Measurements from ENCODE around the gene HMGCR.

Gene HMGCR

GRCh38 chr5:75368391-75368790, 31.4 kb downstream of the HMGCR start:
- TF ChIP-seq CTCF (IDR thresholded peaks at IDR 0.05; ENCODE audit: low read depth, low read length, poor library complexity, severe bottlenecking) = no peak
- no peak for TF ChIP-seq EZH2phosphoT487 (IDR thresholded peaks at IDR 0.05; ENCODE audit: borderline replicate concordance, low read length)
- Histone ChIP-seq H3K27ac (ENCODE audit: low read depth, low read length) (no peak overlapping the region), H3K9me3 (ENCODE audit: control insufficient read depth, insufficient read depth, low read length) (no peaks in the 10 kb centered on the region), H3F3A (ENCODE audit: control insufficient read depth, insufficient read depth) (peaks cover 12% of the 10 kb centered on the region; the same call in 1 of the 2 replicates), H3K4me3 (ENCODE audit: low read length) (no peak overlapping the region), H3K79me2 (ENCODE audit: control insufficient read depth, low read length) (no peaks in the 10 kb centered on the region), H3K9me2 (replicated peaks; ENCODE audit: control insufficient read depth, low read length) (no peaks in the 10 kb centered on the region), H3K36me3 (ENCODE audit: control insufficient read depth, low read length) (peaks cover 4% of the 10 kb centered on the region), H4K20me1 (ENCODE audit: control insufficient read depth, insufficient read depth, low read depth, low read length) (no peaks in the 10 kb centered on the region), H3K4me1 (ENCODE audit: control insufficient read depth, low read length) (no peaks in the 10 kb centered on the region), H3K27me3 (ENCODE audit: control insufficient read depth, low read length) (no peaks in the 10 kb centered on the region), H3K4me2 (ENCODE audit: low read length) (no peak overlapping the region)

GRCh38 chr5:75373862-75374261, 36.8 kb downstream of the HMGCR start:
- Histone ChIP-seq H3K79me2 (ENCODE audit: control insufficient read depth, low read length) (no peaks in the 10 kb centered on the region), H4K20me1 (ENCODE audit: control insufficient read depth, insufficient read depth, low read depth, low read length) (no peaks in the 10 kb centered on the region), H3K27ac (ENCODE audit: low read depth, low read length) (no peak overlapping the region), H3K36me3 (ENCODE audit: control insufficient read depth, low read length) (peaks cover 6% of the 10 kb centered on the region), H3K4me1 (ENCODE audit: control insufficient read depth, low read length) (no peaks in the 10 kb centered on the region), H3F3A (ENCODE audit: control insufficient read depth, insufficient read depth) (peaks cover 4% of the 10 kb centered on the region; the same call in 1 of the 2 replicates), H3K9me2 (replicated peaks; ENCODE audit: control insufficient read depth, low read length) (no peaks in the 10 kb centered on the region), H3K27me3 (ENCODE audit: control insufficient read depth, low read length) (no peaks in the 10 kb centered on the region), H3K9me3 (ENCODE audit: control insufficient read depth, insufficient read depth, low read length) (no peaks in the 10 kb centered on the region), H3K4me2 (ENCODE audit: low read length) (no peak overlapping the region), H3K4me3 (ENCODE audit: low read length) (no peak overlapping the region)
- no peak for TF ChIP-seq EZH2phosphoT487 (IDR thresholded peaks at IDR 0.05; ENCODE audit: borderline replicate concordance, low read length)
- TF ChIP-seq CTCF (IDR thresholded peaks at IDR 0.05; ENCODE audit: low read depth, low read length, poor library complexity, severe bottlenecking) = no peak

- Histone ChIP-seq H3K27me3 (ENCODE audit: control insufficient read depth, low read length) (no peaks in the 10 kb centered on the region), H3K4me1 (ENCODE audit: control insufficient read depth, low read length) (no peaks in the 10 kb centered on the region), H3F3A (ENCODE audit: control insufficient read depth, insufficient read depth) (peaks cover 4% of the 10 kb centered on the region; the same call in 1 of the 2 replicates), H3K9me2 (replicated peaks; ENCODE audit: control insufficient read depth, low read length) (no peaks in the 10 kb centered on the region), H3K4me3 (ENCODE audit: low read length) (no peak overlapping the region), H3K4me2 (ENCODE audit: low read length) (no peak overlapping the region), H3K36me3 (ENCODE audit: control insufficient read depth, low read length) (peaks cover 9% of the 10 kb centered on the region), H4K20me1 (ENCODE audit: control insufficient read depth, insufficient read depth, low read depth, low read length) (no peaks in the 10 kb centered on the region), H3K9me3 (ENCODE audit: control insufficient read depth, insufficient read depth, low read length) (no peaks in the 10 kb centered on the region), H3K27ac (ENCODE audit: low read depth, low read length) (no peak overlapping the region), H3K79me2 (ENCODE audit: control insufficient read depth, low read length) (no peaks in the 10 kb centered on the region)
- no peak for TF ChIP-seq EZH2phosphoT487 (IDR thresholded peaks at IDR 0.05; ENCODE audit: borderline replicate concordance, low read length)
- TF ChIP-seq CTCF (IDR thresholded peaks at IDR 0.05; ENCODE audit: low read depth, low read length, poor library complexity, severe bottlenecking) = no peak
Measured at GRCh38 chr5:75374394-75374814, 37.4 kb downstream of the HMGCR start.

Data from DOHH2 (cell line).